Keratinocyte (primary cell): ENCODE data around the gene MGAT4A. TPM values are rescaled to one million over a fixed set of nuclear protein-coding genes. Genes with fewer than 3 reads are reported as not detected.

Experiments used
- DNase-seq: peaks from one replicate; pipeline ENCODE4 v3.0.0-alpha.2; 2011; ENCODE audit warnings: low read depth, missing footprints, low spot score
- FAIRE-seq: peaks from 2 replicates; lab custom pipeline; 2011; peaks lifted over from hg19 to GRCh38; lab: Jason Lieb, UNC
- H2AFZ ChIP-seq: 2 replicates; pipeline ENCODE4 v1.6.0; 2012; ENCODE audit warnings: low read length, control low read depth, inconsistent platforms; ENCODE audit not compliant: control insufficient read depth
- H3K27ac ChIP-seq: 2 replicates; pipeline ENCODE4 v1.5.1; 2011; ENCODE audit warnings: low read length; ENCODE audit not compliant: control insufficient read depth, insufficient read depth
- H3K27me3 ChIP-seq: 3 replicates; pipeline ENCODE4 v1.6.0; 2011; ENCODE audit warnings: low read length; ENCODE audit not compliant: control insufficient read depth, insufficient read depth; ENCODE audit errors: extremely low read depth
- H3K36me3 ChIP-seq, 2 experiments: 2 replicates in 1 of 2; 3 replicates in 1 of 2; pipeline ENCODE4 v1.5.1; 2011; ENCODE audit warnings: low read length in 2 of 2, mild to moderate bottlenecking in 1 of 2; ENCODE audit not compliant: control insufficient read depth in 2 of 2, insufficient read depth in 2 of 2; ENCODE audit errors: extremely low read depth in 1 of 2
- H3K4me1 ChIP-seq: 3 replicates; pipeline ENCODE4 v1.5.1; 2011; ENCODE audit warnings: low read length; ENCODE audit not compliant: control insufficient read depth, insufficient read depth; ENCODE audit errors: extremely low read depth
- H3K4me2 ChIP-seq: 3 replicates; pipeline ENCODE4 v1.6.0; 2011; ENCODE audit warnings: low read depth, low read length; ENCODE audit not compliant: control insufficient read depth, insufficient read depth; ENCODE audit errors: extremely low read depth
- H3K4me3 ChIP-seq, 3 experiments: fragments of 200-600 bp in 1 of 3; sonication (generic) in 1 of 3; 2 replicates in 2 of 3; 3 replicates in 1 of 3; pipeline ENCODE4 v1.5.1; 2011 to 2016; ENCODE audit warnings: low read length in 3 of 3, mild to moderate bottlenecking in 3 of 3, control low read depth in 2 of 3, inconsistent platforms in 1 of 3, low read depth in 1 of 3, mixed read lengths in 1 of 3, mixed run types in 1 of 3, moderate library complexity in 1 of 3; ENCODE audit not compliant: control insufficient read depth in 2 of 3, insufficient read depth in 2 of 3; ENCODE audit errors: extremely low read depth in 1 of 3
- H3K79me2 ChIP-seq: 2 replicates; pipeline ENCODE4 v1.6.0; 2012; ENCODE audit warnings: low read length; ENCODE audit not compliant: control insufficient read depth, insufficient read depth
- H3K9ac ChIP-seq: 3 replicates; pipeline ENCODE4 v1.6.0; 2011; ENCODE audit warnings: low read length; ENCODE audit not compliant: control insufficient read depth, insufficient read depth; ENCODE audit errors: extremely low read depth
- H3K9me1 ChIP-seq: 3 replicates; pipeline ENCODE4 v1.6.0; 2011; ENCODE audit warnings: low read length; ENCODE audit not compliant: control insufficient read depth, insufficient read depth; ENCODE audit errors: extremely low read depth
- H3K9me3 ChIP-seq: 2 replicates; pipeline ENCODE4 v1.5.1; 2012; ENCODE audit warnings: low read depth, low read length; ENCODE audit not compliant: control insufficient read depth
- H4K20me1 ChIP-seq: 3 replicates; pipeline ENCODE4 v1.6.0; 2011; ENCODE audit warnings: low read length; ENCODE audit not compliant: control insufficient read depth, insufficient read depth; ENCODE audit errors: extremely low read depth
- CTCF ChIP-seq, 3 experiments: IDR thresholded peaks in 1 of 3; conservative IDR thresholded peaks in 1 of 3; optimal IDR thresholded peaks in 1 of 3; 2 replicates in 2 of 3; 3 replicates in 1 of 3; pipeline versions ENCODE3 to v1.5.1; 2011; ENCODE audit warnings: low read length in 3 of 3, mild to moderate bottlenecking in 3 of 3, moderate library complexity in 2 of 3, control low read depth in 1 of 3, inconsistent platforms in 1 of 3; ENCODE audit not compliant: insufficient read depth in 2 of 3; ENCODE audit errors: extremely low read depth in 1 of 3
- EZH2 ChIP-seq: IDR thresholded peaks from one replicate; pipeline ENCODE4 v1.6.1; 2012; ENCODE audit warnings: inconsistent platforms, mild to moderate bottlenecking, low read length, moderate library complexity
- dilution Hi-C: fragments of 300-500 bp; cut with MboI; formaldehyde crosslinking; loops from one replicate; pipeline ENCODE4 v1.7.0; 2020; ENCODE audit warnings: low sequenced_read_pairs; ENCODE audit not compliant: extremely low pct_ligation_motif_present
- polyA plus RNA-seq, 5 experiments: library from polyadenylated mRNA; depleted of rRNA in 3 of 5; stranded (reverse) in 3 of 5; stranded (forward) in 1 of 5; unstranded in 1 of 5; fragments of >200 nt; gene quantifications; 1 replicate in 1 of 5; 2 replicates in 3 of 5; 3 replicates in 1 of 5; pipeline versions ENCODE4 v1.2.1 to v1.2.3, GENCODE V29; 2011 to 2012; ENCODE audit warnings: missing spikeins in 2 of 5, low read depth in 1 of 5, low replicate concordance in 1 of 5

The MGAT4A gene
- polyA plus RNA-seq, 1 donor (not counting 4 experiments of a cell fraction or from before 2014, with no cell fraction given) = 0.81 TPM

DNA sequence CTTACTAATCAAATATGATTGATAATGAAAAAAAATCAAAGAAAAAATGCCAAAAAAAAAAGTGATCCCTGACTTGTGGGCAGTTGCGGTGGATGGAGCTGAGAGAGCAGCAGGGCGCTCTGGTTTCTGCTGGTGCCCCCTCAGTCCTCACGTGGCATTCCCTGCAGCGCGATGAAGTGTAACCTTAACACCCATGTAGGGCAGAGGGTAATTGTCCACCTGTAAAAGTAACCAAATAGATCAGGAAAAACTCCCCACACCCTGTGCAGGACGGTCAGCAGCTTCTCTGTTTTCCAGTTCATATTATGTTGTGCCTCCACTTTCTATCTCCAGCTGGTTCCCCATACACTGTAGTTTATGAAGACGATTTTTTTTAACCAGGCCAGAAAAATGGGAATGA lies 147.7 kb downstream of the MGAT4A start:
- no peak for DNase-seq
- dilution Hi-C loops = no loop called here
- H3K9me1 ChIP-seq = no peaks in the 10 kb centered on the region
- H3K4me3 ChIP-seq = no peak overlapping the region
- no peak for FAIRE-seq
- H3K9me3 ChIP-seq = no peaks in the 10 kb centered on the region
- H2AFZ ChIP-seq = no peak overlapping the region
- H4K20me1 ChIP-seq = no peaks in the 10 kb centered on the region
- no peaks in the 10 kb centered on the region for H3K4me1 ChIP-seq
- no peaks in the 10 kb centered on the region for H3K79me2 ChIP-seq
- H3K27me3 ChIP-seq = no peaks in the 10 kb centered on the region
- no peak overlapping the region for H3K4me2 ChIP-seq
- TF ChIP-seq CTCF (optimal IDR thresholded peaks at IDR 0.05 in 1 of 3, IDR thresholded peaks at IDR 0.05 in 1 of 3, conservative IDR thresholded peaks at IDR 0.05 in 1 of 3; ENCODE audit: extremely low read depth in 1 of 3, insufficient read depth in 2 of 3, low read length in 3 of 3) (no peak), EZH2 (no peak)
- H3K9ac ChIP-seq = no peak overlapping the region
- H3K27ac ChIP-seq = no peak overlapping the region
- peaks cover 3 to 11% of the 10 kb centered on the region in 2 experiments for H3K36me3 ChIP-seq

- H4K20me1 ChIP-seq = no peaks in the 10 kb centered on the region
- TF ChIP-seq EZH2 (no peak), CTCF (optimal IDR thresholded peaks at IDR 0.05 in 1 of 3, IDR thresholded peaks at IDR 0.05 in 1 of 3, conservative IDR thresholded peaks at IDR 0.05 in 1 of 3; ENCODE audit: extremely low read depth in 1 of 3, insufficient read depth in 2 of 3, low read length in 3 of 3) (no peak)
- no peaks in the 10 kb centered on the region for H3K9me3 ChIP-seq
- FAIRE-seq (no peak), DNase-seq (no peak)
- H3K79me2 ChIP-seq = no peaks in the 10 kb centered on the region
- H2AFZ ChIP-seq = no peak overlapping the region
- no peak overlapping the region for H3K4me2 ChIP-seq
- H3K27me3 ChIP-seq = no peaks in the 10 kb centered on the region
- H3K4me3 ChIP-seq = no peak overlapping the region
- peaks cover 3 to 14% of the 10 kb centered on the region in 2 experiments for H3K36me3 ChIP-seq
- no peaks in the 10 kb centered on the region for H3K9me1 ChIP-seq
- H3K27ac ChIP-seq = no peak overlapping the region
- dilution Hi-C loops = no loop called here
- H3K4me1 ChIP-seq = no peaks in the 10 kb centered on the region
- no peak overlapping the region for H3K9ac ChIP-seq
Measured at GRCh38 chr2:98582523-98582922, 148.4 kb downstream of the MGAT4A start.
